Suprapubic skin (tissue), 4 donors: Measurements from ENCODE around the gene PAIP2. TPM values are rescaled to one million over a fixed set of nuclear protein-coding genes. Genes with fewer than 3 reads are reported as not detected.

Experiments used
- DNase-seq, 2 donors: peaks; one replicate each; pipeline ENCODE4 v3.0.0-alpha.2; 2019; ENCODE audit warnings: low spot score in 2 of 2
- H3K27ac ChIP-seq: fragments of 200-600 bp; sonication (generic); one replicate; pipeline ENCODE4 v1.5.1; 2019
- H3K27me3 ChIP-seq: fragments of 200-600 bp; sonication (generic); one replicate; pipeline ENCODE4 v1.5.1; 2019
- H3K36me3 ChIP-seq: fragments of 200-600 bp; sonication (generic); one replicate; pipeline ENCODE4 v1.5.1; 2019
- H3K4me1 ChIP-seq: fragments of 200-600 bp; sonication (generic); one replicate; pipeline ENCODE4 v1.5.1; 2019
- H3K4me3 ChIP-seq: fragments of 200-600 bp; sonication (generic); one replicate; pipeline ENCODE4 v1.5.1; 2019; ENCODE audit warnings: mild to moderate bottlenecking
- H3K9me3 ChIP-seq: fragments of 200-600 bp; sonication (generic); one replicate; pipeline ENCODE4 v1.5.1; 2019
- CTCF ChIP-seq, 2 donors: fragments of 200-600 bp in 1 of 2; fragments of 450-650 bp in 1 of 2; sonication (generic) in 1 of 2; IDR thresholded peaks; one replicate each; pipeline ENCODE4 v1.5.1; 2016 to 2019; ENCODE audit warnings: antibody characterized with exemption in 2 of 2, mild to moderate bottlenecking in 1 of 2, moderate library complexity in 1 of 2
- EP300 ChIP-seq: sonication (generic); formaldehyde crosslinking; IDR thresholded peaks from one replicate; pipeline ENCODE4 v1.6.1; 2017; ENCODE audit warnings: antibody characterized with exemption
- POLR2A ChIP-seq, 2 donors: fragments of 450-650 bp; IDR thresholded peaks; one replicate each; pipeline ENCODE4 v1.6.1; 2017; ENCODE audit warnings: antibody characterized with exemption in 2 of 2, mild to moderate bottlenecking in 2 of 2, moderate library complexity in 2 of 2
- POLR2AphosphoS5 ChIP-seq, 3 donors: sonication (generic); formaldehyde crosslinking; IDR thresholded peaks; one replicate each; pipeline ENCODE4 v1.6.1; 2017; ENCODE audit warnings: antibody characterized with exemption in 3 of 3
- WGBS: methylation state at CpG from one replicate; pipeline ENCODE4 v1.1.5; 2018; 5-methylcytosine and 5-hydroxymethylcytosine counted together
- total RNA-seq, 4 donors: library from RNA; depleted of rRNA; stranded (reverse); fragments of >200 nt; gene quantifications; one replicate each; pipeline ENCODE4 v1.1.0, GENCODE V29; 2016

Gene PAIP2
- total RNA-seq, 4 donors from 2014 or later, result 50.3 to 71.0 (median 53.5) TPM

GRCh38 chr5:139369181-139369580, 27.5 kb downstream of the PAIP2 start:
- Histone ChIP-seq H3K36me3 (peaks cover 75% of the 10 kb centered on the region), H3K27me3 (no peaks in the 10 kb centered on the region), H3K4me1 (peaks cover 10% of the 10 kb centered on the region), H3K27ac (no peak overlapping the region), H3K9me3 (no peaks in the 10 kb centered on the region), H3K4me3 (no peak overlapping the region)
- 80% methylated on average over 1 of the region's 1 CpG for WGBS
- TF ChIP-seq EP300 (no peak), CTCF (IDR thresholded peaks at IDR 0.05) (no peak), POLR2AphosphoS5 (IDR thresholded peaks at IDR 0.05) (no peak)
- no peak for DNase-seq

- WGBS, result 81% methylated on average over 7 of the region's 7 CpGs
- no peak overlapping the region for H3K27ac ChIP-seq
- no peak overlapping the region for H3K4me3 ChIP-seq
- H3K4me1 ChIP-seq, result peaks cover 11% of the 10 kb centered on the region
- no peaks in the 10 kb centered on the region for H3K9me3 ChIP-seq
- H3K27me3 ChIP-seq, result no peaks in the 10 kb centered on the region
- TF ChIP-seq CTCF (IDR thresholded peaks at IDR 0.05), result no peak
- DNase-seq, result no peak
- H3K36me3 ChIP-seq, result peaks cover 57% of the 10 kb centered on the region
Observed at GRCh38 chr5:139371482-139372435, 30.1 kb downstream of the PAIP2 start.

GRCh38 chr5:139374909-139375308, 33.3 kb downstream of the PAIP2 start:
- H3K4me1 ChIP-seq, result peaks cover 21% of the 10 kb centered on the region
- no peak overlapping the region for H3K4me3 ChIP-seq
- H3K9me3 ChIP-seq, result no peaks in the 10 kb centered on the region
- H3K36me3 ChIP-seq, result peaks cover 30% of the 10 kb centered on the region
- WGBS, result 100% methylated on average over 2 of the region's 2 CpGs
- TF ChIP-seq POLR2A (IDR thresholded peaks at IDR 0.05) (no peak), CTCF (IDR thresholded peaks at IDR 0.05) (no peak), EP300 (no peak)
- DNase-seq, result no peak
- no peaks in the 10 kb centered on the region for H3K27me3 ChIP-seq
- no peak overlapping the region for H3K27ac ChIP-seq

- no peaks in the 10 kb centered on the region for H3K27me3 ChIP-seq
- H3K36me3 ChIP-seq, result peaks cover 15% of the 10 kb centered on the region
- no peak for DNase-seq
- no peak overlapping the region for H3K27ac ChIP-seq
- TF ChIP-seq POLR2A (IDR thresholded peaks at IDR 0.05), result no peak
- TF ChIP-seq POLR2AphosphoS5 (IDR thresholded peaks at IDR 0.05), result no peak
- no peak for TF ChIP-seq CTCF (IDR thresholded peaks at IDR 0.05)
- TF ChIP-seq EP300, result no peak
- WGBS, result 88% methylated on average over 7 of the region's 7 CpGs
- no peaks in the 10 kb centered on the region for H3K9me3 ChIP-seq
- peaks cover 21% of the 10 kb centered on the region for H3K4me1 ChIP-seq
- no peak overlapping the region for H3K4me3 ChIP-seq
Observed at GRCh38 chr5:139376364-139376763, 34.7 kb downstream of the PAIP2 start.

GRCh38 chr5:139377226-139377625, 35.6 kb downstream of the PAIP2 start:
- peak; percentile 43 to 50 for DNase-seq
- Histone ChIP-seq H3K36me3 (peaks cover 8% of the 10 kb centered on the region), H3K27ac (no peak overlapping the region), H3K4me1 (peaks cover 21% of the 10 kb centered on the region), H3K4me3 (no peak overlapping the region), H3K9me3 (no peaks in the 10 kb centered on the region), H3K27me3 (no peaks in the 10 kb centered on the region)
- WGBS, result 92% methylated on average over 3 of the region's 3 CpGs
- TF ChIP-seq POLR2AphosphoS5 (IDR thresholded peaks at IDR 0.05) (no peak), POLR2A (IDR thresholded peaks at IDR 0.05) (no peak), CTCF (IDR thresholded peaks at IDR 0.05) (no peak), EP300 (no peak)
